Stomach (tissue), 4 donors: ENCODE data around the gene LRRC3.

Experiments used
- CTCF ChIP-seq, 7 experiments: fragments of 450-650 bp in 4 of 7; fragments of 200-600 bp in 3 of 7; sonication (generic) in 3 of 7; IDR thresholded peaks; one replicate each; pipeline ENCODE4 v1.5.1; 2016 to 2019; ENCODE audit warnings: antibody characterized with exemption in 7 of 7, control low read depth in 2 of 7, mild to moderate bottlenecking in 1 of 7
- EP300 ChIP-seq: sonication (generic); formaldehyde crosslinking; IDR thresholded peaks from one replicate; pipeline ENCODE4 v1.6.1; 2017; ENCODE audit warnings: antibody characterized with exemption
- POLR2A ChIP-seq, 4 donors: fragments of 450-650 bp; IDR thresholded peaks; one replicate each; pipeline ENCODE4 v1.6.1; 2016; ENCODE audit warnings: antibody characterized with exemption in 4 of 4, control low read depth in 2 of 4, mild to moderate bottlenecking in 1 of 4, moderate library complexity in 1 of 4
- POLR2AphosphoS5 ChIP-seq, 3 donors: sonication (generic); formaldehyde crosslinking; IDR thresholded peaks; one replicate each; pipeline ENCODE4 v1.6.1; 2016; ENCODE audit warnings: antibody characterized with exemption in 3 of 3

- no peak for TF ChIP-seq POLR2A (IDR thresholded peaks at IDR 0.05)
- TF ChIP-seq POLR2AphosphoS5 (IDR thresholded peaks at IDR 0.05): no peak
- TF ChIP-seq CTCF (IDR thresholded peaks at IDR 0.05): no peak
- TF ChIP-seq EP300: no peak
These were observed 54.8 kb downstream of the LRRC3 start for GRCh38 chr21:44510109-44510507.
